Measurements from ENCODE around the gene RXRB. TPM values are rescaled to one million over a fixed set of nuclear protein-coding genes. Genes with fewer than 3 reads are reported as not detected.

The RXRB gene
- polyA plus RNA-seq, 1 donor (not counting 4 experiments of a cell fraction or from before 2014, with no cell fraction given): 23.2 TPM

GRCh38 chr6:33171016-33171879 is 29.2 kb downstream of the RXRB start:
- DNase-seq (ENCODE audit: low read depth, low spot score) (no peak), FAIRE-seq (no peak)
- H3K27me3 ChIP-seq (ENCODE audit: control insufficient read depth, extremely low read depth, insufficient read depth, low read length): peaks cover 2% of the 10 kb centered on the region
- no peak overlapping the region for H3K27ac ChIP-seq (ENCODE audit: control insufficient read depth, insufficient read depth, low read length)
- no peak overlapping the region for H2AFZ ChIP-seq (ENCODE audit: control insufficient read depth, low read length)
- TF ChIP-seq CTCF (optimal IDR thresholded peaks at IDR 0.05 in 1 of 3, IDR thresholded peaks at IDR 0.05 in 1 of 3, conservative IDR thresholded peaks at IDR 0.05 in 1 of 3; ENCODE audit: extremely low read depth in 1 of 3, insufficient read depth in 2 of 3, low read length in 3 of 3) (no peak), EZH2 (IDR thresholded peaks at IDR 0.05; ENCODE audit: low read length) (no peak)
- H3K36me3 ChIP-seq (ENCODE audit: control insufficient read depth in 2 of 2, extremely low read depth in 1 of 2, insufficient read depth in 2 of 2, low read length in 2 of 2): no peaks in the 10 kb centered on the region
- no peaks in the 10 kb centered on the region for H3K4me1 ChIP-seq (ENCODE audit: control insufficient read depth, extremely low read depth, insufficient read depth, low read length)
- H3K9me1 ChIP-seq (ENCODE audit: control insufficient read depth, extremely low read depth, insufficient read depth, low read length): no peaks in the 10 kb centered on the region
- H3K79me2 ChIP-seq (ENCODE audit: control insufficient read depth, insufficient read depth, low read length): no peaks in the 10 kb centered on the region
- no peak overlapping the region for H3K9ac ChIP-seq (ENCODE audit: control insufficient read depth, extremely low read depth, insufficient read depth, low read length)
- H3K9me3 ChIP-seq (ENCODE audit: control insufficient read depth, low read depth, low read length): no peaks in the 10 kb centered on the region
- dilution Hi-C loops (cut with MboI; ENCODE audit: extremely low pct_ligation_motif_present, low sequenced_read_pairs): no loop called here
- no peaks in the 10 kb centered on the region for H4K20me1 ChIP-seq (ENCODE audit: control insufficient read depth, extremely low read depth, insufficient read depth, low read length)
- H3K4me2 ChIP-seq (ENCODE audit: control insufficient read depth, extremely low read depth, insufficient read depth, low read depth, low read length): no peak overlapping the region
- H3K4me3 ChIP-seq (ENCODE audit: control insufficient read depth in 2 of 3, extremely low read depth in 1 of 3, insufficient read depth in 2 of 3, low read depth in 1 of 3, low read length in 3 of 3): no peak overlapping the region

GRCh38 chr6:33170176-33171015 is 30.1 kb downstream of the RXRB start:
- H3K9ac ChIP-seq (ENCODE audit: control insufficient read depth, extremely low read depth, insufficient read depth, low read length): no peak overlapping the region
- no peaks in the 10 kb centered on the region for H3K4me1 ChIP-seq (ENCODE audit: control insufficient read depth, extremely low read depth, insufficient read depth, low read length)
- no peak overlapping the region for H2AFZ ChIP-seq (ENCODE audit: control insufficient read depth, low read length)
- H3K79me2 ChIP-seq (ENCODE audit: control insufficient read depth, insufficient read depth, low read length): no peaks in the 10 kb centered on the region
- H3K36me3 ChIP-seq (ENCODE audit: control insufficient read depth in 2 of 2, extremely low read depth in 1 of 2, insufficient read depth in 2 of 2, low read length in 2 of 2): no peaks in the 10 kb centered on the region
- dilution Hi-C loops (cut with MboI; ENCODE audit: extremely low pct_ligation_motif_present, low sequenced_read_pairs): no loop called here
- DNase-seq (ENCODE audit: low read depth, low spot score): no peak
- H3K9me1 ChIP-seq (ENCODE audit: control insufficient read depth, extremely low read depth, insufficient read depth, low read length): no peaks in the 10 kb centered on the region
- no peak overlapping the region for H3K4me3 ChIP-seq (ENCODE audit: control insufficient read depth in 2 of 3, extremely low read depth in 1 of 3, insufficient read depth in 2 of 3, low read depth in 1 of 3, low read length in 3 of 3)
- peaks cover 6% of the 10 kb centered on the region for H3K27me3 ChIP-seq (ENCODE audit: control insufficient read depth, extremely low read depth, insufficient read depth, low read length)
- TF ChIP-seq CTCF (optimal IDR thresholded peaks at IDR 0.05 in 1 of 3, IDR thresholded peaks at IDR 0.05 in 1 of 3, conservative IDR thresholded peaks at IDR 0.05 in 1 of 3; ENCODE audit: extremely low read depth in 1 of 3, insufficient read depth in 2 of 3, low read length in 3 of 3): no peak
- TF ChIP-seq EZH2 (IDR thresholded peaks at IDR 0.05; ENCODE audit: low read length): no peak
- H3K27ac ChIP-seq (ENCODE audit: control insufficient read depth, insufficient read depth, low read length): no peak overlapping the region
- H3K4me2 ChIP-seq (ENCODE audit: control insufficient read depth, extremely low read depth, insufficient read depth, low read depth, low read length): no peak overlapping the region
- H3K9me3 ChIP-seq (ENCODE audit: control insufficient read depth, low read depth, low read length): no peaks in the 10 kb centered on the region
- H4K20me1 ChIP-seq (ENCODE audit: control insufficient read depth, extremely low read depth, insufficient read depth, low read length): no peaks in the 10 kb centered on the region
- FAIRE-seq: no peak

All from keratinocyte (primary cell).